Vagina (tissue), 2 donors: ENCODE results near the gene GPBP1L1. TPM values are rescaled to one million over a fixed set of nuclear protein-coding genes. Genes with fewer than 3 reads are reported as not detected.

Experiments used
- DNase-seq, 2 donors: peaks; one replicate each; pipeline ENCODE4 v3.0.0-alpha.2; 2017; ENCODE audit errors: extremely low spot score in 2 of 2
- H3K27ac ChIP-seq: fragments of 200-600 bp; sonication (generic); one replicate; pipeline ENCODE4 v1.5.1; 2019
- H3K27me3 ChIP-seq: fragments of 200-600 bp; sonication (generic); one replicate; pipeline ENCODE4 v1.5.1; 2019
- H3K36me3 ChIP-seq, 2 donors: fragments of 200-600 bp; sonication (generic); one replicate each; pipeline ENCODE4 v1.5.1; 2017 to 2019
- H3K4me1 ChIP-seq: fragments of 200-600 bp; sonication (generic); one replicate; pipeline ENCODE4 v1.5.1; 2019
- H3K4me3 ChIP-seq, 2 donors: fragments of 200-600 bp; sonication (generic); 1 replicate in 1 of 2; 2 replicates in 1 of 2; pipeline ENCODE4 v1.5.1; 2016 to 2019
- H3K9me3 ChIP-seq: fragments of 200-600 bp; sonication (generic); one replicate; pipeline ENCODE4 v1.5.1; 2019
- CTCF ChIP-seq, 3 experiments: fragments of 450-650 bp in 2 of 3; fragments of 200-600 bp in 1 of 3; sonication (generic) in 1 of 3; IDR thresholded peaks; one replicate each; pipeline ENCODE4 v1.5.1; 2017 to 2019; ENCODE audit warnings: antibody characterized with exemption in 3 of 3, mild to moderate bottlenecking in 2 of 3, moderate library complexity in 2 of 3
- POLR2A ChIP-seq, 2 donors: fragments of 450-650 bp; IDR thresholded peaks; one replicate each; pipeline ENCODE4 v1.6.1; 2017; ENCODE audit warnings: antibody characterized with exemption in 2 of 2, mild to moderate bottlenecking in 2 of 2, moderate library complexity in 2 of 2
- POLR2AphosphoS5 ChIP-seq, 2 donors: sonication (generic); formaldehyde crosslinking; IDR thresholded peaks; one replicate each; pipeline ENCODE4 v1.9.0; 2017; ENCODE audit warnings: antibody characterized with exemption in 2 of 2, mild to moderate bottlenecking in 2 of 2, low read depth in 1 of 2; ENCODE audit not compliant: insufficient read depth in 1 of 2
- intact Hi-C: fragments of 100-400 bp; cut with DNase I; formaldehyde crosslinking; loops from one replicate; pipeline ENCODE4 v1.15.1; 2023
- total RNA-seq: library from RNA; depleted of rRNA; stranded (reverse); fragments of >200 nt; gene quantifications from one replicate; pipeline ENCODE4 v1.2.3, GENCODE V29; 2016

GPBP1L1 gene
- total RNA-seq, 1 donor from 2014 or later = 109 TPM

- TF ChIP-seq CTCF (IDR thresholded peaks at IDR 0.05) = no peak
- no peak for TF ChIP-seq POLR2AphosphoS5 (IDR thresholded peaks at IDR 0.05; ENCODE audit: insufficient read depth in 1 of 2, low read depth in 1 of 2)
- TF ChIP-seq POLR2A (IDR thresholded peaks at IDR 0.05) = no peak
- intact Hi-C loops = no loop called here
- no peak overlapping the region for H3K27ac ChIP-seq
- no peaks in the 10 kb centered on the region for H3K27me3 ChIP-seq
- no peak for DNase-seq
- H3K36me3 ChIP-seq = no peaks in the 10 kb centered on the region
- no peak overlapping the region for H3K4me3 ChIP-seq
- H3K4me1 ChIP-seq = peaks cover 89% of the 10 kb centered on the region
- H3K9me3 ChIP-seq = no peaks in the 10 kb centered on the region
These were observed 12.4 kb downstream of the GPBP1L1 start for GRCh38 chr1:45673956-45674355.

GRCh38 chr1:45669859-45670655 lies 16.3 kb downstream of the GPBP1L1 start:
- no peak for DNase-seq
- Histone ChIP-seq H3K4me1 (peaks cover 76% of the 10 kb centered on the region), H3K9me3 (no peaks in the 10 kb centered on the region), H3K27me3 (no peaks in the 10 kb centered on the region), H3K4me3 (no peak overlapping the region), H3K27ac (no peak overlapping the region), H3K36me3 (no peaks in the 10 kb centered on the region)
- intact Hi-C loops = no loop called here
- TF ChIP-seq CTCF (IDR thresholded peaks at IDR 0.05) = no peak
- no peak for TF ChIP-seq POLR2AphosphoS5 (IDR thresholded peaks at IDR 0.05; ENCODE audit: insufficient read depth in 1 of 2, low read depth in 1 of 2)
- no peak for TF ChIP-seq POLR2A (IDR thresholded peaks at IDR 0.05)

GRCh38 chr1:45669379-45669778 lies 17.0 kb downstream of the GPBP1L1 start:
- Histone ChIP-seq H3K4me1 (peaks cover 73% of the 10 kb centered on the region), H3K4me3 (no peak overlapping the region), H3K27me3 (no peaks in the 10 kb centered on the region), H3K9me3 (no peaks in the 10 kb centered on the region), H3K27ac (no peak overlapping the region), H3K36me3 (no peaks in the 10 kb centered on the region)
- no peak for DNase-seq
- intact Hi-C loops = no loop called here
- TF ChIP-seq POLR2A (IDR thresholded peaks at IDR 0.05) (no peak), CTCF (IDR thresholded peaks at IDR 0.05) (no peak), POLR2AphosphoS5 (IDR thresholded peaks at IDR 0.05; ENCODE audit: insufficient read depth in 1 of 2, low read depth in 1 of 2) (no peak)

GRCh38 chr1:45668526-45668925 lies 17.8 kb downstream of the GPBP1L1 start:
- no peak overlapping the region for H3K27ac ChIP-seq
- H3K36me3 ChIP-seq = no peaks in the 10 kb centered on the region
- no peak for DNase-seq
- intact Hi-C loops = no loop called here
- no peak overlapping the region for H3K4me3 ChIP-seq
- TF ChIP-seq CTCF (IDR thresholded peaks at IDR 0.05) = no peak
- no peak for TF ChIP-seq POLR2A (IDR thresholded peaks at IDR 0.05)
- TF ChIP-seq POLR2AphosphoS5 (IDR thresholded peaks at IDR 0.05; ENCODE audit: insufficient read depth in 1 of 2, low read depth in 1 of 2) = no peak
- peaks cover 68% of the 10 kb centered on the region for H3K4me1 ChIP-seq
- no peaks in the 10 kb centered on the region for H3K27me3 ChIP-seq
- no peaks in the 10 kb centered on the region for H3K9me3 ChIP-seq
